ENCODE results near the gene SLTM.
"Not testable (repeated sequence)": the region's sequence is repeated elsewhere in the genome, so short reads cannot be mapped to it uniquely, and the experiment has no call there.

The SLTM gene

GRCh38 chr15:58929891-58930416, 3.5 kb downstream of the SLTM start:
- DNase-seq (ENCODE audit: low read depth in 2 of 2, low spot score in 1 of 2): no peak

GRCh38 chr15:58926823-58927222, 6.7 kb downstream of the SLTM start:
- no peak for DNase-seq (ENCODE audit: low read depth in 2 of 2, low spot score in 1 of 2)

GRCh38 chr15:58924327-58924726, 9.2 kb downstream of the SLTM start:
- DNase-seq (ENCODE audit: low read depth in 2 of 2, low spot score in 1 of 2): no peak

GRCh38 chr15:58923696-58924300, 9.7 kb downstream of the SLTM start:
- no peak for DNase-seq (ENCODE audit: low read depth in 2 of 2, low spot score in 1 of 2)

- no peak for DNase-seq (ENCODE audit: low read depth in 2 of 2, low spot score in 1 of 2)
These were observed 10.2 kb downstream of the SLTM start for GRCh38 chr15:58923284-58923683.

GRCh38 chr15:58921267-58921790, 12.2 kb downstream of the SLTM start:
- DNase-seq (ENCODE audit: low read depth in 2 of 2, low spot score in 1 of 2): no peak

- DNase-seq (ENCODE audit: low read depth in 2 of 2, low spot score in 1 of 2): not testable (repeated sequence)
These were observed 13.0 kb downstream of the SLTM start for GRCh38 chr15:58920447-58920846.

- DNase-seq (ENCODE audit: low read depth in 2 of 2, low spot score in 1 of 2): no peak
These were observed 14.2 kb downstream of the SLTM start for GRCh38 chr15:58919232-58919631.

- DNase-seq (ENCODE audit: low read depth in 2 of 2, low spot score in 1 of 2): no peak
These were observed 15.2 kb downstream of the SLTM start for GRCh38 chr15:58918239-58918638.

- DNase-seq (ENCODE audit: low read depth in 2 of 2, low spot score in 1 of 2): not testable (repeated sequence)
These were observed 15.8 kb downstream of the SLTM start for GRCh38 chr15:58917613-58918129.

- DNase-seq (ENCODE audit: low read depth in 2 of 2, low spot score in 1 of 2): no peak
These were observed 16.5 kb downstream of the SLTM start for GRCh38 chr15:58916962-58917361.

GRCh38 chr15:58910456-58910855, 23.0 kb downstream of the SLTM start:
- DNase-seq (ENCODE audit: low read depth in 2 of 2, low spot score in 1 of 2): no peak

- DNase-seq (ENCODE audit: low read depth in 2 of 2, low spot score in 1 of 2): no peak
These were observed 23.9 kb downstream of the SLTM start for GRCh38 chr15:58909616-58910015.

GRCh38 chr15:58908550-58909309, 24.7 kb downstream of the SLTM start:
- DNase-seq (ENCODE audit: low read depth in 2 of 2, low spot score in 1 of 2): no peak

- no peak for DNase-seq (ENCODE audit: low read depth in 2 of 2, low spot score in 1 of 2)
These were observed 32.8 kb downstream of the SLTM start for GRCh38 chr15:58900631-58901030.

- no peak for DNase-seq (ENCODE audit: low read depth in 2 of 2, low spot score in 1 of 2)
These were observed 35.3 kb downstream of the SLTM start for GRCh38 chr15:58898150-58898680.

GRCh38 chr15:58889363-58889762, 44.1 kb downstream of the SLTM start:
- DNase-seq (ENCODE audit: low read depth in 2 of 2, low spot score in 1 of 2): no peak

GRCh38 chr15:58886921-58887320, 46.6 kb downstream of the SLTM start:
- no peak for DNase-seq (ENCODE audit: low read depth in 2 of 2, low spot score in 1 of 2)

GRCh38 chr15:58883926-58884325, 49.6 kb downstream of the SLTM start:
- DNase-seq (ENCODE audit: low read depth in 2 of 2, low spot score in 1 of 2): not testable (repeated sequence)

GRCh38 chr15:58882243-58882642, 51.2 kb downstream of the SLTM start:
- DNase-seq (ENCODE audit: low read depth in 2 of 2, low spot score in 1 of 2): no peak

GRCh38 chr15:58880320-58880719, 53.2 kb downstream of the SLTM start:
- DNase-seq (ENCODE audit: low read depth in 2 of 2, low spot score in 1 of 2): no peak

Measured in stimulated activated CD8-positive, alpha-beta memory T cell treated with anti-CD3 and anti-CD28 coated beads, Interleukin-4, amount 100 ng/mL, for 4 hours (primary cell).